K562 (cell line): ENCODE results near the gene NHLRC2. TPM values are rescaled to one million over a fixed set of nuclear protein-coding genes. Genes with fewer than 3 reads are reported as not detected.

Experiments used
- ATAC-seq: fragments of 200-7000 bp; cut with Tn5 transposase; 3 replicates; pipeline ENCODE4 v1.9.1; 2020; ENCODE audit warnings: moderate library complexity
- BruUV-seq: library from RNA; stranded (reverse); fragments of 400-500 nt; replicated peaks from 2 replicates; lab custom pipeline; 2021; lab: Mats Ljungman, UMichigan
- CTCF ChIA-PET: fragments of 300-600 bp; formaldehyde crosslinking; extraction: SDS; loops from one replicate; lab custom pipeline; 2021; ENCODE audit warnings: low intra/inter-chr PET ratio; lab: Yijun Ruan, JAX
- POLR2A ChIA-PET: fragments of 300-600, 350-650 bp; sonication (Branson Sonifier 250); formaldehyde crosslinking; extraction: SDS; loops from one replicate; lab custom pipeline; 2021; ENCODE audit warnings: antibody characterized with exemption, inconsistent platforms; lab: Yijun Ruan, JAX
- DNase-seq, 4 experiments: peaks; one replicate each; pipeline versions ENCODE4 v3.0.0 to v3.0.0-alpha.2; 2011 to 2018; ENCODE audit warnings: low spot score in 3 of 4, mixed read lengths in 3 of 4; ENCODE audit errors: extremely low read depth in 1 of 4
- FAIRE-seq: peaks from 2 replicates; lab custom pipeline; 2011; peaks lifted over from hg19 to GRCh38; lab: Jason Lieb, UNC
- H2AFZ ChIP-seq: 2 replicates; pipeline ENCODE4 v1.6.0; 2011; ENCODE audit warnings: low read depth, low read length, control low read depth, inconsistent platforms
- H3K27ac ChIP-seq: fragments of 200-600 bp; 3 replicates; pipeline ENCODE4 v1.8.0; 2011; ENCODE audit warnings: low read depth, mild to moderate bottlenecking, control low read depth, inconsistent platforms, low read length, moderate library complexity, mixed read lengths; ENCODE audit errors: extremely low read depth
- H3K27me3 ChIP-seq, 2 experiments: fragments of 300-600 bp in 1 of 2; 2 replicates in 1 of 2; 3 replicates in 1 of 2; pipeline versions ENCODE4 v1.6.0 to v1.8.0; 2011; ENCODE audit warnings: inconsistent platforms in 2 of 2, low read length in 2 of 2, mild to moderate bottlenecking in 1 of 2, mixed read lengths in 1 of 2, moderate library complexity in 1 of 2; ENCODE audit not compliant: control insufficient read depth in 2 of 2, insufficient read depth in 2 of 2
- H3K36me3 ChIP-seq: fragments of 300-600 bp; 3 replicates; pipeline ENCODE4 v1.8.0; 2011; ENCODE audit warnings: mild to moderate bottlenecking, low read length, inconsistent platforms; ENCODE audit not compliant: control insufficient read depth, insufficient read depth
- H3K4me1 ChIP-seq, 2 experiments: fragments of 200-600 bp in 1 of 2; replicated peaks in 1 of 2; 2 replicates in 1 of 2; 3 replicates in 1 of 2; pipeline versions ENCODE4 v1.5.1 to v1.8.0; 2011; ENCODE audit warnings: inconsistent platforms in 2 of 2, low read length in 2 of 2, mild to moderate bottlenecking in 1 of 2, mixed read lengths in 1 of 2, moderate library complexity in 1 of 2; ENCODE audit not compliant: control insufficient read depth in 2 of 2, insufficient read depth in 2 of 2
- H3K4me2 ChIP-seq: 2 replicates; pipeline ENCODE4 v1.6.1; 2011; ENCODE audit warnings: low read length, control low read depth, inconsistent platforms, mixed read lengths; ENCODE audit not compliant: insufficient read depth
- H3K4me3 ChIP-seq: fragments of 200-600 bp; sonication (generic), shearing (Covaris generic); 2 replicates; pipeline ENCODE4 v1.5.1; 2016; ENCODE audit warnings: control low read depth, inconsistent platforms
- H3K79me2 ChIP-seq: fragments of 200-600 bp; 3 replicates; pipeline ENCODE4 v1.8.0; 2011; ENCODE audit warnings: low read length, inconsistent platforms; ENCODE audit not compliant: control insufficient read depth, insufficient read depth
- H3K9ac ChIP-seq, 2 experiments: 2 replicates each; pipeline versions ENCODE4 v1.6.0 to v1.6.1; 2011; ENCODE audit warnings: low read depth in 2 of 2, low read length in 2 of 2, control low read depth in 1 of 2, inconsistent platforms in 1 of 2, mild to moderate bottlenecking in 1 of 2, mixed read lengths in 1 of 2; ENCODE audit not compliant: insufficient read depth in 1 of 2
- H3K9me1 ChIP-seq: one replicate; pipeline ENCODE4 v1.6.0; 2011; ENCODE audit warnings: inconsistent platforms, mild to moderate bottlenecking, low read length, moderate library complexity; ENCODE audit not compliant: control insufficient read depth, insufficient read depth
- H3K9me3 ChIP-seq: replicated peaks from 2 replicates; pipeline ENCODE4 v1.5.1; 2011; ENCODE audit warnings: low read depth, low read length, inconsistent platforms; ENCODE audit not compliant: control insufficient read depth, insufficient read depth
- H4K20me1 ChIP-seq: replicated peaks from 2 replicates; pipeline ENCODE4 v1.6.1; 2011; ENCODE audit warnings: low read length, inconsistent platforms, mixed read lengths; ENCODE audit not compliant: control insufficient read depth, insufficient read depth
- BACH1 ChIP-seq: fragments of 200-800 bp; sonication (Bioruptor generic); IDR thresholded peaks from 2 replicates; pipeline ENCODE4 v1.6.1; 2016; ENCODE audit warnings: missing genetic modification characterization, missing compliant biosample characterization
- BDP1 ChIP-seq: IDR thresholded peaks from 3 replicates; pipeline ENCODE4 v1.6.1; 2011; ENCODE audit not compliant: insufficient read length, insufficient read depth
- CC2D1A ChIP-seq: fragments of 450-650 bp; IDR thresholded peaks from 2 replicates; pipeline ENCODE4 v1.6.1; 2017; ENCODE audit warnings: mild to moderate bottlenecking
- E2F6 ChIP-seq, 2 experiments: IDR thresholded peaks; 2 replicates each; pipeline ENCODE4 v1.6.1; 2011; ENCODE audit warnings: borderline replicate concordance in 1 of 2, control low read depth in 1 of 2, low read depth in 1 of 2, low read length in 1 of 2, mild to moderate bottlenecking in 1 of 2, mixed read lengths in 1 of 2, moderate library complexity in 1 of 2; ENCODE audit not compliant: insufficient read depth in 1 of 2, insufficient read length in 1 of 2, poor library complexity in 1 of 2, severe bottlenecking in 1 of 2; ENCODE audit errors: extremely low read depth in 1 of 2
- HDAC6 ChIP-seq: IDR thresholded peaks from 2 replicates; pipeline ENCODE4 v1.6.1; 2012; ENCODE audit warnings: low read depth, mild to moderate bottlenecking, control low read depth, inconsistent platforms, low read length, moderate library complexity
- POLR2AphosphoS2 ChIP-seq: IDR thresholded peaks from 2 replicates; pipeline ENCODE4 v1.6.1; 2012; ENCODE audit warnings: low read length, improper control_type of control experiment
- ZNF133 ChIP-seq: fragments of 250-450 bp; sonication (Bioruptor Pico); IDR thresholded peaks from 2 replicates; pipeline ENCODE4 v1.4.0; 2020; ENCODE audit warnings: mild to moderate bottlenecking
- WGBS: fragments of 100-300 bp; shearing (Covaris generic); methylation state at CpG from one replicate; pipeline ENCODE4 v1.1.6; 2016; ENCODE audit warnings: low coverage, mixed read lengths; ENCODE audit not compliant: insufficient coverage; ENCODE audit errors: missing lambda C conversion rate; 5-methylcytosine and 5-hydroxymethylcytosine counted together
- in situ Hi-C: fragments of 300-500 bp; cut with MboI; formaldehyde crosslinking; loops from 4 replicates; pipeline ENCODE4 v1.15.0; 2018; ENCODE audit warnings: inconsistent platforms, mixed read lengths
- intact Hi-C: fragments of 100-400 bp; cut with micrococcal nuclease; formaldehyde crosslinking; loops from 2 replicates; pipeline ENCODE4 v1.14.2; 2022
- polyA plus RNA-seq, 8 experiments: library from polyadenylated mRNA; depleted of rRNA in 4 of 8; stranded (reverse) in 5 of 8; unstranded in 3 of 8; fragments of >200 nt; fragmentation: Nextera tagmentation in 2 of 8; fragmentation: Illumina TruSeq in 1 of 8; extraction: Ambion mirVana in 2 of 8; extraction: Trizol in 1 of 8; gene quantifications; 2 replicates each; pipeline versions ENCODE4 v1.2.1 to v1.2.3, GENCODE V29; 2011 to 2014; ENCODE audit warnings: inconsistent platforms in 1 of 8, missing spikeins in 1 of 8
- total RNA-seq, 7 experiments: library from RNA; depleted of rRNA in 6 of 7; stranded (reverse); fragments of >200 nt in 6 of 7; fragmentation: Illumina TruSeq in 2 of 7; extraction: Trizol in 2 of 7; gene quantifications; 2 replicates each; pipeline versions ENCODE4 v1.2.1 to v1.2.3, GENCODE V29; 2011 to 2021; ENCODE audit warnings: low replicate concordance in 1 of 7
- TF ChIP-seq, protein P1 (sequence below): fragments of 450-650 bp; IDR thresholded peaks from 2 replicates; pipeline ENCODE4 v1.6.1; 2017; ENCODE audit warnings: antibody characterized with exemption
- TF ChIP-seq, protein P2 (sequence below): fragments of 250-450 bp; sonication (Bioruptor Pico); IDR thresholded peaks from 2 replicates; pipeline ENCODE4 v1.4.0; 2020; ENCODE audit warnings: mild to moderate bottlenecking, moderate library complexity

NHLRC2 gene
- total and polyA plus RNA-seq, 9 of the 15 experiments (the other 6 are each of a cell fraction or from before 2014, with no cell fraction given), result 1.5 to 22.4 (median 10.3) TPM

DNA sequence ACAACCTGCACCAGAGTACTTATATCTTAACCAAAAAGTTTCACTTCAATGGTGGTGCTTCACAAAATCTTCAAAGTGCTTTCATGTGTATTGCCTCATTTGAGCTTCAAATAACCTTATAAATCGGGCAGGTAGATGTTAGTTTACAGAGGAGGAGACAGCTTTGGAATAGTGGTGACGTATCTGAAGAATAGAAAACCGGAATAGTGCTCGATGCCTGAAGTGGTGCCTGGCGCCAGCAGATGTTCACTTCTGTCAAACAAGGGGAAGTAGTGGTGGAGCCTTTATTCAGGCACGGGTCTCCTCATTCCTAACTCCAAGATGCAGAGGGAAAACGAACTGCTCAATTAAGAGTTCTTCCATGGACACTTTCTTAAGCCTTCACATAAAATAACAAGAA, 58.1 kb downstream of the NHLRC2 start:
- Histone ChIP-seq H3K9me1 (no peaks in the 10 kb centered on the region), H3K9me3 (no peaks in the 10 kb centered on the region), H4K20me1 (no peaks in the 10 kb centered on the region), H3K9ac (no peak overlapping the region), H3K4me2 (no peak overlapping the region), H3K36me3 (peaks cover 14% of the 10 kb centered on the region; the same call in 2 of the 3 replicates), H3K4me1 (no peaks in the 10 kb centered on the region), H2AFZ (no peak overlapping the region), H3K79me2 (no peaks in the 10 kb centered on the region), H3K4me3 (no peak overlapping the region), H3K27me3 (no peaks in the 10 kb centered on the region), H3K27ac (no peak overlapping the region)
- TF ChIP-seq E2F6 (IDR thresholded peaks at IDR 0.05; ENCODE audit: borderline replicate concordance in 1 of 2, extremely low read depth in 1 of 2, insufficient read depth in 1 of 2, insufficient read length in 1 of 2, low read depth in 1 of 2, low read length in 1 of 2, poor library complexity in 1 of 2, severe bottlenecking in 1 of 2), result no peak
- TF ChIP-seq ZNF133 (CRISPR knock-in tag), result no peak
- TF ChIP-seq, protein P1, sequence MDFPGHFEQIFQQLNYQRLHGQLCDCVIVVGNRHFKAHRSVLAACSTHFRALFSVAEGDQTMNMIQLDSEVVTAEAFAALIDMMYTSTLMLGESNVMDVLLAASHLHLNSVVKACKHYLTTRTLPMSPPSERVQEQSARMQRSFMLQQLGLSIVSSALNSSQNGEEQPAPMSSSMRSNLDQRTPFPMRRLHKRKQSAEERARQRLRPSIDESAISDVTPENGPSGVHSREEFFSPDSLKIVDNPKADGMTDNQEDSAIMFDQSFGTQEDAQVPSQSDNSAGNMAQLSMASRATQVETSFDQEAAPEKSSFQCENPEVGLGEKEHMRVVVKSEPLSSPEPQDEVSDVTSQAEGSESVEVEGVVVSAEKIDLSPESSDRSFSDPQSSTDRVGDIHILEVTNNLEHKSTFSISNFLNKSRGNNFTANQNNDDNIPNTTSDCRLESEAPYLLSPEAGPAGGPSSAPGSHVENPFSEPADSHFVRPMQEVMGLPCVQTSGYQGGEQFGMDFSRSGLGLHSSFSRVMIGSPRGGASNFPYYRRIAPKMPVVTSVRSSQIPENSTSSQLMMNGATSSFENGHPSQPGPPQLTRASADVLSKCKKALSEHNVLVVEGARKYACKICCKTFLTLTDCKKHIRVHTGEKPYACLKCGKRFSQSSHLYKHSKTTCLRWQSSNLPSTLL, result no peak
- TF ChIP-seq HDAC6, result no peak
- no peak for TF ChIP-seq POLR2AphosphoS2
- TF ChIP-seq CC2D1A, result no peak
- TF ChIP-seq, protein P2, sequence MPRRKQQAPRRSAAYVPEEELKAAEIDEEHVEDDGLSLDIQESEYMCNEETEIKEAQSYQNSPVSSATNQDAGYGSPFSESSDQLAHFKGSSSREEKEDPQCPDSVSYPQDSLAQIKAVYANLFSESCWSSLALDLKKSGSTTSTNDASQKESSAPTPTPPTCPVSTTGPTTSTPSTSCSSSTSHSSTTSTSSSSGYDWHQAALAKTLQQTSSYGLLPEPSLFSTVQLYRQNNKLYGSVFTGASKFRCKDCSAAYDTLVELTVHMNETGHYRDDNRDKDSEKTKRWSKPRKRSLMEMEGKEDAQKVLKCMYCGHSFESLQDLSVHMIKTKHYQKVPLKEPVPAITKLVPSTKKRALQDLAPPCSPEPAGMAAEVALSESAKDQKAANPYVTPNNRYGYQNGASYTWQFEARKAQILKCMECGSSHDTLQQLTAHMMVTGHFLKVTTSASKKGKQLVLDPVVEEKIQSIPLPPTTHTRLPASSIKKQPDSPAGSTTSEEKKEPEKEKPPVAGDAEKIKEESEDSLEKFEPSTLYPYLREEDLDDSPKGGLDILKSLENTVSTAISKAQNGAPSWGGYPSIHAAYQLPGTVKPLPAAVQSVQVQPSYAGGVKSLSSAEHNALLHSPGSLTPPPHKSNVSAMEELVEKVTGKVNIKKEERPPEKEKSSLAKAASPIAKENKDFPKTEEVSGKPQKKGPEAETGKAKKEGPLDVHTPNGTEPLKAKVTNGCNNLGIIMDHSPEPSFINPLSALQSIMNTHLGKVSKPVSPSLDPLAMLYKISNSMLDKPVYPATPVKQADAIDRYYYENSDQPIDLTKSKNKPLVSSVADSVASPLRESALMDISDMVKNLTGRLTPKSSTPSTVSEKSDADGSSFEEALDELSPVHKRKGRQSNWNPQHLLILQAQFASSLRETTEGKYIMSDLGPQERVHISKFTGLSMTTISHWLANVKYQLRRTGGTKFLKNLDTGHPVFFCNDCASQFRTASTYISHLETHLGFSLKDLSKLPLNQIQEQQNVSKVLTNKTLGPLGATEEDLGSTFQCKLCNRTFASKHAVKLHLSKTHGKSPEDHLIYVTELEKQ (CRISPR knock-in tag), result no peak
- TF ChIP-seq BACH1 (tag), result no peak
- TF ChIP-seq BDP1, result no peak
- no TSS peak for BruUV-seq
- in situ Hi-C loops (no loop called here), intact Hi-C loops (no loop called here)
- ATAC-seq (no peak), DNase-seq (no peak), FAIRE-seq (no peak)
- ChIA-PET POLR2A (interaction anchor here (1.3 kb wide), 1 partner anchor 21 kb away, joined by 3 read pairs; no protein-coding TSS in a partner anchor), CTCF (no interaction called here)
- WGBS, result 83% methylated on average over 7 of the region's 7 CpGs
